Subcutaneous abdominal adipose tissue (tissue), 5 donors: ENCODE measurements around the gene LY6G5B.
A peak's percentile ranks its signal among the peaks of the same experiment; 100 is the strongest.

Experiments
- H3K27ac ChIP-seq: one replicate; pipeline ENCODE4 v1.7.0; 2013; ENCODE audit warnings: low read depth, mild to moderate bottlenecking, inconsistent platforms, low read length, moderate library complexity
- H3K27me3 ChIP-seq, 5 donors: one replicate each; pipeline ENCODE4 v1.7.0; 2013; ENCODE audit warnings: low read length in 5 of 5, inconsistent platforms in 1 of 5; ENCODE audit not compliant: control insufficient read depth in 5 of 5, insufficient read depth in 4 of 5
- H3K36me3 ChIP-seq, 5 donors: one replicate each; pipeline ENCODE4 v1.7.0; 2013; ENCODE audit warnings: low read length in 5 of 5; ENCODE audit not compliant: control insufficient read depth in 5 of 5, insufficient read depth in 5 of 5
- H3K4me1 ChIP-seq, 5 donors: one replicate each; pipeline ENCODE4 v1.7.0; 2013; ENCODE audit warnings: low read length in 5 of 5, mild to moderate bottlenecking in 3 of 5, moderate library complexity in 1 of 5; ENCODE audit not compliant: control insufficient read depth in 5 of 5, insufficient read depth in 5 of 5
- H3K4me3 ChIP-seq, 5 donors: one replicate each; pipeline ENCODE4 v1.7.0; 2013; ENCODE audit warnings: low read length in 5 of 5, low read depth in 1 of 5
- H3K9ac ChIP-seq, 5 donors: one replicate each; pipeline ENCODE4 v1.7.0; 2013; ENCODE audit warnings: low read length in 5 of 5, mild to moderate bottlenecking in 4 of 5, moderate library complexity in 3 of 5
- H3K9me3 ChIP-seq, 5 donors: one replicate each; pipeline ENCODE4 v1.7.0; 2013; ENCODE audit warnings: low read length in 5 of 5; ENCODE audit not compliant: control insufficient read depth in 5 of 5
- donor health status: healthy.
- donor health status: healthy.
- donor health status: healthy.
- donor health status: healthy.
- donor health status: healthy.

LY6G5B gene

GRCh38 chr6:31655349-31656237, 14.2 kb upstream of the LY6G5B start, which contains the start of gene APOM:
Gene APOM, plus strand, starts transcription at chr6:31655894. Its CDS starts 73 bp downstream, at chr6:31655967.
- Histone ChIP-seq H3K36me3 (peaks cover 0 to 39% (median 16%) of the 10 kb centered on the region in 5 donors), H3K9me3 (no peaks in the 10 kb centered on the region), H3K4me1 (peaks cover 10 to 59% (median 49%) of the 10 kb centered on the region in 5 donors), H3K27me3 (no peaks in the 10 kb centered on the region), H3K9ac (no peak within 1 kb of the TSS), H3K27ac (no peak within 1 kb of the TSS), H3K4me3 (no peak within 1 kb of the TSS)

- Histone ChIP-seq H3K9ac (peak overlapping the region in 3 of 5 donors; percentile 4 to 44 (median 6)), H3K27me3 (no peaks in the 10 kb centered on the region), H3K27ac (no peak overlapping the region), H3K4me1 (peaks cover 12 to 58% (median 44%) of the 10 kb centered on the region in 5 donors), H3K4me3 (no peak overlapping the region), H3K9me3 (no peaks in the 10 kb centered on the region), H3K36me3 (peaks cover 0 to 45% (median 23%) of the 10 kb centered on the region in 5 donors)
These were observed 12.2 kb upstream of the LY6G5B start for GRCh38 chr6:31657406-31658157.

GRCh38 chr6:31658158-31658688, 11.6 kb upstream of the LY6G5B start:
- H3K9ac ChIP-seq = peak overlapping the region in 4 of 5 donors; percentile 4 to 61 (median 42)
- no peak overlapping the region for H3K4me3 ChIP-seq
- no peaks in the 10 kb centered on the region for H3K9me3 ChIP-seq
- peaks cover 0 to 46% (median 24%) of the 10 kb centered on the region in 5 donors for H3K36me3 ChIP-seq
- H3K4me1 ChIP-seq = peaks cover 12 to 56% (median 49%) of the 10 kb centered on the region in 5 donors
- no peaks in the 10 kb centered on the region for H3K27me3 ChIP-seq
- no peak overlapping the region for H3K27ac ChIP-seq

- peaks cover 12 to 59% (median 52%) of the 10 kb centered on the region in 5 donors for H3K4me1 ChIP-seq
- H3K9ac ChIP-seq = peak overlapping the region in 4 of 5 donors; percentile 63 to 99 (median 82)
- no peaks in the 10 kb centered on the region for H3K27me3 ChIP-seq
- peaks cover 0 to 49% (median 24%) of the 10 kb centered on the region in 5 donors for H3K36me3 ChIP-seq
- peak overlapping the region; percentile 89 for H3K27ac ChIP-seq
- H3K4me3 ChIP-seq = peak overlapping the region; percentile 58 to 98 (median 90)
- no peaks in the 10 kb centered on the region for H3K9me3 ChIP-seq
These were observed 10.7 kb upstream of the LY6G5B start for GRCh38 chr6:31658983-31659648.

- H3K9ac ChIP-seq = peak overlapping the region; percentile 74 to 99 (median 90)
- H3K4me1 ChIP-seq = peaks cover 13 to 66% (median 57%) of the 10 kb centered on the region in 5 donors
- H3K27me3 ChIP-seq = no peaks in the 10 kb centered on the region
- peaks cover 0 to 47% (median 24%) of the 10 kb centered on the region in 5 donors for H3K36me3 ChIP-seq
- peak overlapping the region; percentile 58 to 98 (median 90) for H3K4me3 ChIP-seq
- no peaks in the 10 kb centered on the region for H3K9me3 ChIP-seq
- peak overlapping the region; percentile 89 for H3K27ac ChIP-seq
These were observed 10.0 kb upstream of the LY6G5B start for GRCh38 chr6:31659649-31660380.

GRCh38 chr6:31660381-31661261, 9.2 kb upstream of the LY6G5B start, which contains the start of gene C6orf47:
Gene C6orf47, minus strand, starts transcription at chr6:31660778. Its CDS starts 831 bp downstream, at chr6:31659947.
- peaks cover 14 to 67% (median 57%) of the 10 kb centered on the region in 5 donors for H3K4me1 ChIP-seq
- no peaks in the 10 kb centered on the region for H3K27me3 ChIP-seq
- no peaks in the 10 kb centered on the region for H3K9me3 ChIP-seq
- H3K27ac ChIP-seq = peak within 1 kb of the TSS; percentile 89
- peak within 1 kb of the TSS; percentile 74 to 99 (median 90) for H3K9ac ChIP-seq
- H3K4me3 ChIP-seq = peak within 1 kb of the TSS; percentile 58 to 98 (median 90)
- peaks cover 0 to 40% (median 22%) of the 10 kb centered on the region in 5 donors for H3K36me3 ChIP-seq

GRCh38 chr6:31661262-31662123, 8.3 kb upstream of the LY6G5B start:
- H3K9ac ChIP-seq = peak overlapping the region in 2 of 5 donors; percentile 90 to 99
- peak overlapping the region in 4 of 5 donors; percentile 70 to 94 (median 87) for H3K4me3 ChIP-seq
- peaks cover 0 to 32% (median 18%) of the 10 kb centered on the region in 5 donors for H3K36me3 ChIP-seq
- H3K4me1 ChIP-seq = peaks cover 14 to 72% (median 61%) of the 10 kb centered on the region in 5 donors
- H3K9me3 ChIP-seq = no peaks in the 10 kb centered on the region
- H3K27me3 ChIP-seq = no peaks in the 10 kb centered on the region
- H3K27ac ChIP-seq = peak overlapping the region; percentile 89
